PC-3 (cell line): ENCODE data around the gene TPRG1.

Source experiments
- CTCF ChIP-seq: fragments of 300-600 bp; sonication (generic); conservative IDR thresholded peaks from 2 replicates; pipeline ENCODE4 v1.5.1; 2017; ENCODE audit warnings: antibody characterized with exemption, low read depth, mild to moderate bottlenecking, low read length
- EZH2 ChIP-seq: fragments of 300-600 bp; sonication (generic); IDR thresholded peaks from one replicate; pipeline ENCODE4 v1.6.1; 2017; ENCODE audit warnings: antibody characterized with exemption, mild to moderate bottlenecking, low read length; ENCODE audit not compliant: unreplicated experiment
- EZH2phosphoT487 ChIP-seq: fragments of 300-600 bp; sonication (generic); IDR thresholded peaks from 2 replicates; pipeline ENCODE4 v1.6.1; 2018; ENCODE audit warnings: mild to moderate bottlenecking, antibody characterized with exemption, low read length, borderline replicate concordance

GRCh38 chr3:189123595-189124387 lies 48.0 kb upstream of the TPRG1 start:
- no peak for TF ChIP-seq EZH2phosphoT487
- no peak for TF ChIP-seq CTCF
- no peak for TF ChIP-seq EZH2
